ENCODE measurements around the gene SYNE1. TPM values are rescaled to one million over a fixed set of nuclear protein-coding genes. Genes with fewer than 3 reads are reported as not detected.
A peak's percentile ranks its signal among the peaks of the same experiment; 100 is the strongest.

The SYNE1 gene
- polyA plus RNA-seq, 2 of the 4 experiments (the other 2 are of a cell fraction), result 10.5 to 28.5 TPM

- FAIRE-seq (no peak), ATAC-seq (no peak), DNase-seq (ENCODE audit: low read depth in 1 of 2, low spot score in 1 of 2) (no peak)
- Histone ChIP-seq H3K4me3 (no peak overlapping the region), H3K4me2 (no peak overlapping the region), H3K9me3 (no peaks in the 10 kb centered on the region), H3K27ac (no peak overlapping the region), H3K4me1 (no peaks in the 10 kb centered on the region)
- 90% methylated on average over 3 of the region's 3 CpGs for WGBS (ENCODE audit: missing lambda C conversion rate)
- TF ChIP-seq RNF2 (IDR thresholded peaks at IDR 0.05; ENCODE audit: borderline replicate concordance, low read depth), result no peak
- TF ChIP-seq, protein P1, sequence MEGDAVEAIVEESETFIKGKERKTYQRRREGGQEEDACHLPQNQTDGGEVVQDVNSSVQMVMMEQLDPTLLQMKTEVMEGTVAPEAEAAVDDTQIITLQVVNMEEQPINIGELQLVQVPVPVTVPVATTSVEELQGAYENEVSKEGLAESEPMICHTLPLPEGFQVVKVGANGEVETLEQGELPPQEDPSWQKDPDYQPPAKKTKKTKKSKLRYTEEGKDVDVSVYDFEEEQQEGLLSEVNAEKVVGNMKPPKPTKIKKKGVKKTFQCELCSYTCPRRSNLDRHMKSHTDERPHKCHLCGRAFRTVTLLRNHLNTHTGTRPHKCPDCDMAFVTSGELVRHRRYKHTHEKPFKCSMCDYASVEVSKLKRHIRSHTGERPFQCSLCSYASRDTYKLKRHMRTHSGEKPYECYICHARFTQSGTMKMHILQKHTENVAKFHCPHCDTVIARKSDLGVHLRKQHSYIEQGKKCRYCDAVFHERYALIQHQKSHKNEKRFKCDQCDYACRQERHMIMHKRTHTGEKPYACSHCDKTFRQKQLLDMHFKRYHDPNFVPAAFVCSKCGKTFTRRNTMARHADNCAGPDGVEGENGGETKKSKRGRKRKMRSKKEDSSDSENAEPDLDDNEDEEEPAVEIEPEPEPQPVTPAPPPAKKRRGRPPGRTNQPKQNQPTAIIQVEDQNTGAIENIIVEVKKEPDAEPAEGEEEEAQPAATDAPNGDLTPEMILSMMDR (IDR thresholded peaks at IDR 0.05), result no peak
- TF ChIP-seq MAZ (IDR thresholded peaks at IDR 0.05; ENCODE audit: borderline replicate concordance, low read depth, low read length), result no peak
- no peak for TF ChIP-seq CBX8 (IDR thresholded peaks at IDR 0.05)
- no peak for TF ChIP-seq FOSL2 (IDR thresholded peaks at IDR 0.05)
- TF ChIP-seq FOSL2 (CRISPR knock-in tag; IDR thresholded peaks at IDR 0.05), result no peak
- TF ChIP-seq BHLHE40 (IDR thresholded peaks at IDR 0.05; ENCODE audit: low read depth, low read length), result no peak
- no peak for TF ChIP-seq JUNB (IDR thresholded peaks at IDR 0.05)
- TF ChIP-seq REST (IDR thresholded peaks at IDR 0.05), result no peak
- no peak for TF ChIP-seq TP53 (CRISPR knock-in tag; IDR thresholded peaks at IDR 0.05)
- no peak for TF ChIP-seq HEYL (CRISPR knock-in tag; IDR thresholded peaks at IDR 0.05)
- TF ChIP-seq CHD4 (IDR thresholded peaks at IDR 0.05; ENCODE audit: borderline replicate concordance), result no peak
- no peak for TF ChIP-seq MAFK (IDR thresholded peaks at IDR 0.05; ENCODE audit: partially characterized antibody)
- POLR2A ChIA-PET, result no interaction called here
- CTCF ChIA-PET, result interaction anchor here (1.4 kb wide), 1 partner anchor 10 kb away, joined by 3 read pairs; no protein-coding TSS in a partner anchor
Measured at GRCh38 chr6:152240436-152240835, 396.7 kb downstream of the SYNE1 start.

DNA sequence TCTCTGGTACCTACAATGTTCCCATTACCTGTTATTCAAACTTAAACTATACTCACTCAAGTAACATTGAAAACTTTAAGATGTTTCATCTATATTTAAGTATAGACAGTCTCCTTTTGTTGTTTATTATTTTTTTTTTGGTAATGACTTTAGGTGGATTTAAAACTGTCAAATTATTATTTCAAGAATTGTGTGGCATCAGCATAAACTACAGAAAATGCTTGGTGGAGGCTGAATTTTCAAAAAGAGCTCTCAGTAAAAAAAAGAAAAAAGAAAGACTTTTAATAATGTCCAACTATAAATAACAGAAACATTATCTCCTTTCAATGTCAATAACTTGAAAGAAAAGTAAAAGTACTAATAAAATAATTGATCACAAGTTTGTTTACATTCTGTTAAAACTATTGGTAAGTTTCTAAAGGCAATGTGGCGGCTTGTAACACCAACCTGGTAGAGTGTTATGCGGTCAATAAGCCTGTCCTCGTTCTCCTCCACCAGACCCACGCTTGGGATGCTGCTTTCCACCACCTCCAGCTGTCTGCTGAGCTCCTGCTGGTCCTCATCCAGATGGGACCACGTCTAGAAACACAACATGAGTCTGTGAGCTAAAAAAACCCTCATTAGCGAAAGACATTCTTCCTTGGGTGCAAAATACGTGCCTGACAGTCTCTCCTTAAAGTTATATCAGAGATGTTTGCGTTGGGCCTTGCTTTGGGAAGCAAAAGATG, 400.6 kb downstream of the SYNE1 start:
- CTCF ChIA-PET, result no interaction called here
- no peaks in the 10 kb centered on the region for H3K4me1 ChIP-seq

GRCh38 chr6:152233547-152234320, 403.4 kb downstream of the SYNE1 start:
- ChIA-PET CTCF (no interaction called here), POLR2A (no interaction called here)
- H3K4me1 ChIP-seq, result no peaks in the 10 kb centered on the region
- H3K4me2 ChIP-seq, result no peak overlapping the region
- TF ChIP-seq KDM1A (IDR thresholded peaks at IDR 0.05; ENCODE audit: low read depth), result no peak
- peak; percentile 21 for TF ChIP-seq MAFK (IDR thresholded peaks at IDR 0.05; ENCODE audit: partially characterized antibody)
- no peak for TF ChIP-seq USF2 (IDR thresholded peaks at IDR 0.05)
- no peak for TF ChIP-seq CHD2 (IDR thresholded peaks at IDR 0.05; ENCODE audit: low read length, partially characterized antibody)
- TF ChIP-seq RARB (CRISPR knock-in tag; IDR thresholded peaks at IDR 0.05), result no peak
- ATAC-seq (no peak), DNase-seq (ENCODE audit: low read depth in 1 of 2, low spot score in 1 of 2) (no peak), FAIRE-seq (no peak)
- 90% methylated on average over 17 of the region's 17 CpGs for WGBS (ENCODE audit: missing lambda C conversion rate)
- no peak overlapping the region for H3K27ac ChIP-seq
- no peak overlapping the region for H3K4me3 ChIP-seq
- no peaks in the 10 kb centered on the region for H3K9me3 ChIP-seq

More for the DNA sequence above, 400.6 kb downstream of the SYNE1 start:
- no peak overlapping the region for H3K27ac ChIP-seq
- 79% methylated on average over 8 of the region's 8 CpGs for WGBS (ENCODE audit: missing lambda C conversion rate)
- POLR2A ChIA-PET, result interaction anchor here (0.6 kb wide), 1 partner anchor 862 kb away, joined by 8 read pairs; no protein-coding TSS in a partner anchor
- no peak for FAIRE-seq
- no peak for ATAC-seq
- H3K9me3 ChIP-seq, result no peaks in the 10 kb centered on the region
- H3K4me3 ChIP-seq, result no peak overlapping the region
- no peak for DNase-seq (ENCODE audit: low read depth in 1 of 2, low spot score in 1 of 2)
- TF ChIP-seq ESRRA (IDR thresholded peaks at IDR 0.05; ENCODE audit: borderline replicate concordance, low read length), result no peak
- no peak for TF ChIP-seq TFCP2L1 (CRISPR knock-in tag; IDR thresholded peaks at IDR 0.05)
- TF ChIP-seq MAFK (IDR thresholded peaks at IDR 0.05; ENCODE audit: partially characterized antibody), result peak; percentile 32
- TF ChIP-seq JUN (IDR thresholded peaks at IDR 0.05), result no peak
- TF ChIP-seq, protein P2, sequence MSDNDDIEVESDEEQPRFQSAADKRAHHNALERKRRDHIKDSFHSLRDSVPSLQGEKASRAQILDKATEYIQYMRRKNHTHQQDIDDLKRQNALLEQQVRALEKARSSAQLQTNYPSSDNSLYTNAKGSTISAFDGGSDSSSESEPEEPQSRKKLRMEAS (IDR thresholded peaks at IDR 0.05), result no peak
- no peak for TF ChIP-seq JUNB (IDR thresholded peaks at IDR 0.05)
- no peak overlapping the region for H3K4me2 ChIP-seq

All from A549 (cell line).